ENCODE results near the gene ABCE1.

- TF ChIP-seq HDGF (IDR thresholded peaks at IDR 0.05; ENCODE audit: borderline replicate concordance) = no peak
- TF ChIP-seq CTBP1 (IDR thresholded peaks at IDR 0.05; ENCODE audit: borderline replicate concordance) = no peak
- no peak for TF ChIP-seq ZNF384 (IDR thresholded peaks at IDR 0.05)
- TF ChIP-seq SP1 (IDR thresholded peaks at IDR 0.05) = no peak
- no peak for TF ChIP-seq ARNT (IDR thresholded peaks at IDR 0.05)
- TF ChIP-seq FOXK2 (IDR thresholded peaks at IDR 0.05) = no peak
- no peak for TF ChIP-seq TARDBP (IDR thresholded peaks at IDR 0.05)
- no peak for TF ChIP-seq ELF4 (IDR thresholded peaks at IDR 0.05)
- TF ChIP-seq FOXA1 (IDR thresholded peaks at IDR 0.05) = no peak
- no peak for TF ChIP-seq SUZ12 (IDR thresholded peaks at IDR 0.05)
- TF ChIP-seq FOXM1 (IDR thresholded peaks at IDR 0.05; ENCODE audit: borderline replicate concordance) = no peak
- no peak for TF ChIP-seq BHLHE40 (IDR thresholded peaks at IDR 0.05; ENCODE audit: borderline replicate concordance)
- no peak for TF ChIP-seq LEF1 (IDR thresholded peaks at IDR 0.05; ENCODE audit: borderline replicate concordance)
- no peak for TF ChIP-seq PKNOX1 (IDR thresholded peaks at IDR 0.05)
Observed at GRCh38 chr4:145156986-145157385, 58.9 kb downstream of the ABCE1 start.
